ENCODE data around the gene ACOT8.
"Not testable (repeated sequence)": the region's sequence is repeated elsewhere in the genome, so short reads cannot be mapped to it uniquely, and the experiment has no call there.

The ACOT8 gene

GRCh38 chr20:45852326-45852725, 4.9 kb downstream of the ACOT8 start:
- no peak for DNase-seq (ENCODE audit: low read depth)

GRCh38 chr20:45851501-45851900, 5.7 kb downstream of the ACOT8 start:
- no peak for DNase-seq (ENCODE audit: low read depth)

- no peak for DNase-seq (ENCODE audit: low read depth)
Measured at GRCh38 chr20:45850926-45851325, 6.3 kb downstream of the ACOT8 start.

- DNase-seq (ENCODE audit: low read depth) = no peak
Measured at GRCh38 chr20:45850238-45850637, 7.0 kb downstream of the ACOT8 start.

DNA sequence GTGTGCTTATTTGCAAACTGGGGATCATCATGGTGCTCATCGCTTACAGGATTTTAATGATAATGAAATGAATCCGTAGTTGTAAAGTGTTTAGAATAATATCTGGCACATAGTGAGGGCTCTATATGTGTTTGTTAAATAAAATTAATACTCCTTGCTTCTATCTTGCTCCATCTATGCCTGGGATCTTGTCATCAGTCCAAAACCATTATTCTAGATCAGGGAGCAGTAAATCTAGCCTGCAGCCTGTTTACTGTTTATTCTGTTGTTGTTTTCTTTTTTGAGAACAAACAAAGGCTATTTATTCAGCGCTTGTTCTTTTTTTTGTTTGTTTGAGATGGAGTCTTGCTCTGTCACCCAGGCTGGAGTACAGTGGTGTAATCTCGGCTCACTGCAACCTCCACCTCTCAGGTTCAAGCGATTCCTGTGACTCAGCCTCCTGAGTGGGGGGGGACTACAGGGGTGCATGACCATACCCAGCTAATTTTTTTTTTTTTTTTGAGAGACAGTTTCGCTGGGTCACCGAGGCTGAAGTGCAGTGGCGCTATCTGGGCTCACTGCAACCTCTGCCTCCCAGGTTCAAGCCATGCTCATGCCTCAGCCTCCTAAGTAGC, 8.1 kb downstream of the ACOT8 start:
- DNase-seq (ENCODE audit: low read depth) = no peak

- no peak for DNase-seq (ENCODE audit: low read depth)
Measured at GRCh38 chr20:45848421-45848820, 8.8 kb downstream of the ACOT8 start.

GRCh38 chr20:45845452-45845851, 11.7 kb downstream of the ACOT8 start:
- DNase-seq (ENCODE audit: low read depth) = no peak

DNA sequence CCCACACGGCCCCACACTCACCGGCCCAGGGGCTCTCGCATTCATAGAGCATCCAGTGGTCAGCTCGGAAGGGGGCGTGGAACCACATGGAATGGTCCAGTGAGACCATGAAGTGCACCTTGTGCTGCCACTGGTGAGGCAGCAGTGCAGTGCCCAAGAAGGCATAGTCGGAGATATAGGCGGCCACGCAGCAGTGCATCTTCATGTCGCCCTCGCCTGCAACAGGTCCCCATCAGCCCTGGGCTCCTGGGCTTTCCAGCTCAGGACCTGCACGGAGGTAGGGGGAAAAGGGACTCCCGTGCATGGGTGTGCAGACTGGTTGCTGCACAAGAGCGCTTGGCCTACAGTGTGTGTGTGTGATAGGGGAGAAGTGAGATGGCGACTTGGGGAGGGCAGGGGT, 13.7 kb downstream of the ACOT8 start:
- DNase-seq (ENCODE audit: low read depth) = no peak

GRCh38 chr20:45842169-45842812, 14.9 kb downstream of the ACOT8 start:
- DNase-seq (ENCODE audit: low read depth) = no peak

- DNase-seq (ENCODE audit: low read depth) = no peak
Measured at GRCh38 chr20:45841407-45842129, 15.6 kb downstream of the ACOT8 start.

- DNase-seq (ENCODE audit: low read depth) = no peak
Measured at GRCh38 chr20:45840700-45841198, 16.4 kb downstream of the ACOT8 start.

- no peak for DNase-seq (ENCODE audit: low read depth)
Measured at GRCh38 chr20:45836841-45837240, 20.4 kb downstream of the ACOT8 start.

DNA sequence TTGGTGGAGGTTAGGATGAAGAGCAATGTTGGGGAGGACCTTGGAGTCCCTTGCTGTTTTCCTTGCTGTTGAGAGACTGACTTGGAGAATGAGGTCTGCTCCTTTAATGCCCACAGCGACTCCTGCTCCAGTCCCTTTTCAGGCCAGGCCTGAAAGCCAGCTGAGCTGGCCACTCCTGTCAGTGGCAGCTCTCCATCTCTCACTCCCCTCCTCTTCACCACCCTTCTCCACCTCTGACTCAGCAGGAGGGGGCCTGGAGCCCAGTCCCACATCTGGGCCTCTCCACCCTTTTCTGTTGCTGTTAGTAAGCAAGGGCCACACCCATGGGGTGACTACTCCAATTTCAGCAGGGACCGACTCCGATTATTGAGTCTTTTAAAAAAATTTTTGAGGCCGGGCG, 21.4 kb downstream of the ACOT8 start:
- no peak for DNase-seq (ENCODE audit: low read depth)

DNA sequence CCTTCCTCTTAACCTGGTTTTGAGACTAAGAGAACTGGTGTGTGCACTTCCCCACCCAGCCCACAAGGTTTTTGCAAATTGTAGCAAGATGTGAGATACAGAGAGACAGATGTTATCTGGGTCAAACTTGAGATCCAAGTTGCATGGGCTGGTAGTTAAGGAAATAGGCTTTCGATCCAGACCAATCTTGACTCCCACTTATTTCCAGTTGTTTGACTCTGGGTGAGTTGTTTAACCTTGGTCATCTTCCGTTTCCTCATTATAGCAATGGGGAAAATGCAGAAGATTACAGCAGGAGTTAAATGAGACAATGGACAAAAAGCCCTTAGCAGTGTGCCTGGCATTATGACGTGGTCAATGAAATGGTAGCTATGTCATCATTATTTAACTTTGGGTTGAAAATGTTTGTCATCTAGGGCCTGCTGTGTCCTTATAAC, 21.8 kb downstream of the ACOT8 start:
- DNase-seq (ENCODE audit: low read depth) = no peak

GRCh38 chr20:45834797-45835161, 22.4 kb downstream of the ACOT8 start:
- DNase-seq (ENCODE audit: low read depth) = no peak

DNA sequence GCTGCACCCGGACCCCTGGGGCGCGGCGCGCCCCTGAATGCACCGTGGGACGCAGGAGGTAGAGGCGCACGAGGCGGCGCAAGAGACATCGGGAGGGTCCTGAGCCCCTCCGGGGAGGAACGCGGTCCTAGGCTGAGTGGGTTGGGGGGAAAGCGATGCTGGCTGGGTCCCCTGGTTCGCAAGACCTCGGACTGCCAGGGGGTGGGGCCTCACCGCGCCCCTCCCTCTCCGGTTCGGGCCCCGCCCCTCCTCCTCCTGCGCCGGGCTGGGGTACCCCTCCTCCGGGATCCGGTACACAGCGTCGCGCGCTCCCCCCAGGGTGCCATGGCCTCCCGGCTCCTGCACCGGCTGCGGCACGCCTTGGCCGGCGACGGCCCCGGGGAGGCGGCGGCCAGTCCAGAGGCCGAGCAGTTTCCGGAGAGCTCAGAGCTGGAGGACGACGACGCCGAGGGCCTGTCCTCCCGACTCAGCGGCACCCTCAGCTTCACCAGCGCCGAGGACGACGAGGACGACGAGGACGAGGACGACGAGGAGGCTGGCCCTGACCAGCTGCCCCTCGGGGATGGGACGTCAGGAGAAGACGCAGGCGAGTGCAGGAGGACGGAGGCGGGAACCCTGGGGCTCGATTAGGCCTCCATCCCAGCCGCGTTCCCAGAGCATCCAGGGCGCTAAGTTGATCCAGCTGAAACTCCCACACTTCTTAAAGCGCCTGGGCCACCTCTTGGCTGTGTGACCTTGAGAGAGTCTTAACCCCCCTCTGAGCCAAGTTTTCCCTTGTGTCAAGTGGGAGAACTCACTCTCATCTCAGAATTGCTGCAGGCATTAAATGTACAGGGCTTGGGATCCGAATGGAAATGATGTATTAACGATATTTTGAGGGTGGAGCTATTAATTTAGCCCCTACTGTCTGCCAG, 23.1 kb downstream of the ACOT8 start:
- DNase-seq (ENCODE audit: low read depth) = peak; percentile 24

- no peak for DNase-seq (ENCODE audit: low read depth)
Measured at GRCh38 chr20:45833030-45833882, 23.9 kb downstream of the ACOT8 start, which contains the start of gene SNX21. SNX21 (plus strand) TSS chr20:45833799; CDS start chr20:45833920, 121 bp downstream.

DNA sequence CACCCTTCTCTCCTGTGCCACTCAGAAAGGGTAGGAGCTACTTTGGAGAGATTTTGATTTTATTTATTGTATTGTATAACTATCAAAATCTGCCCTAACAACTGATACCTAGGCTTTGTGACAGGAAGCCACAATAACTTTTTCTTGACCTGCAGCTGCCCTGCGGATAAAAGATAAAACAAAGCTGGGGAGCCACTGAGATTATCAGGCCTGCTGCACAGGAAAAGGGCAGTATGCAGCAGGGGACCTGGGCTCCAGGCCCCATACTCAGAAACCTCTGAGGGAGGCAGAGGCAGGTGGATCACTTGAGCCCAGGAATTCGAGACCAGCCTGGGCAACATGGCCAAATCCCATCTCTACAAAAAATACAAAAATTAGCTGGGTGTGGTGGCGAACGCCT, 24.6 kb downstream of the ACOT8 start:
- DNase-seq (ENCODE audit: low read depth) = no peak

GRCh38 chr20:45829673-45830106, 27.5 kb downstream of the ACOT8 start:
- not testable (repeated sequence) for DNase-seq (ENCODE audit: low read depth)

GRCh38 chr20:45828589-45828988, 28.6 kb downstream of the ACOT8 start:
- no peak for DNase-seq (ENCODE audit: low read depth)

- no peak for DNase-seq (ENCODE audit: low read depth)
Measured at GRCh38 chr20:45827712-45828111, 29.5 kb downstream of the ACOT8 start.
